HCT116 (cell line): Measurements from ENCODE around the gene WASF2. TPM values are rescaled to one million over a fixed set of nuclear protein-coding genes. Genes with fewer than 3 reads are reported as not detected.
A peak's percentile ranks its signal among the peaks of the same experiment; 100 is the strongest.

Experiments used
- ATAC-seq: fragments of 200-7000 bp; cut with Tn5 transposase; 2 replicates; pipeline ENCODE4 v1.9.1; 2020; ENCODE audit warnings: mild to moderate bottlenecking, moderate library complexity
- BruUV-seq: library from RNA; stranded (reverse); fragments of 400-500 nt; replicated peaks from 2 replicates; lab custom pipeline; 2021; lab: Mats Ljungman, UMichigan
- CTCF ChIA-PET: fragments of 300-600 bp; sonication (Branson Sonifier 250); formaldehyde crosslinking; loops from one replicate; lab custom pipeline; 2021; ENCODE audit warnings: antibody characterized with exemption; lab: Charles Lee
- POLR2A ChIA-PET: fragments of 300-600, 350-600 bp; sonication (Branson Sonifier 250); formaldehyde crosslinking; loops from one replicate; lab custom pipeline; 2021; ENCODE audit warnings: antibody characterized with exemption; lab: Charles Lee
- RAD21 ChIA-PET, 2 experiments: fragments of 300-600 bp; sonication (Branson Sonifier 250); formaldehyde crosslinking; loops; one replicate each; lab custom pipeline; 2023; ENCODE audit warnings: low total read pairs in 2 of 2; ENCODE audit not compliant: uncharacterized antibody in 2 of 2, unreplicated experiment in 2 of 2, low non-redundant PET in 1 of 2; lab: Charles Lee
- DNase-seq: peaks from one replicate; pipeline ENCODE4 v3.0.0-alpha.2; 2010; ENCODE audit warnings: low read depth, low spot score
- H2AFZ ChIP-seq: fragments of 200-600 bp; shearing (Covaris generic), sonication (generic); 2 replicates; pipeline ENCODE4 v1.6.1; 2017; ENCODE audit warnings: low read depth, mixed run types, mixed read lengths, antibody characterized with exemption, low read length; ENCODE audit not compliant: poor library complexity, severe bottlenecking
- H3K27ac ChIP-seq: 2 replicates; pipeline ENCODE4 v1.5.1; 2012; ENCODE audit warnings: low read depth, low read length
- H3K27me3 ChIP-seq: fragments of 200-600 bp; sonication (generic); 2 replicates; pipeline ENCODE4 v1.6.1; 2016; ENCODE audit warnings: mixed run types, low read length, mixed read lengths; ENCODE audit not compliant: insufficient read depth
- H3K36me3 ChIP-seq, 2 experiments: fragments of 200-500 bp in 1 of 2; fragments of 200-600 bp in 1 of 2; sonication (Bioruptor generic) in 1 of 2; sonication (generic) in 1 of 2; 2 replicates each; pipeline versions ENCODE4 v1.5.1 to v1.6.1; 2014 to 2016; ENCODE audit warnings: low read length in 2 of 2, inconsistent platforms in 1 of 2, mixed read lengths in 1 of 2, mixed run types in 1 of 2; ENCODE audit not compliant: insufficient read depth in 2 of 2, control insufficient read depth in 1 of 2
- H3K4me1 ChIP-seq, 2 experiments: fragments of 200-600 bp in 1 of 2; sonication (generic) in 1 of 2; 2 replicates each; pipeline versions ENCODE4 v1.5.1 to v1.6.1; 2012 to 2017; ENCODE audit warnings: low read length in 2 of 2, inconsistent platforms in 1 of 2, mild to moderate bottlenecking in 1 of 2, mixed read lengths in 1 of 2, mixed run types in 1 of 2, moderate library complexity in 1 of 2; ENCODE audit not compliant: insufficient read depth in 2 of 2, control insufficient read depth in 1 of 2
- H3K4me2 ChIP-seq: fragments of 200-600 bp; sonication (generic); 2 replicates; pipeline ENCODE4 v1.6.1; 2017; ENCODE audit warnings: mixed run types, low read length, mixed read lengths
- H3K4me3 ChIP-seq, 2 experiments: fragments of 200-600 bp in 1 of 2; sonication (generic) in 1 of 2; replicated peaks in 1 of 2; 2 replicates each; pipeline ENCODE4 v1.5.1; 2011 to 2016; ENCODE audit warnings: low read length in 2 of 2, control low read depth in 1 of 2, low read depth in 1 of 2, mild to moderate bottlenecking in 1 of 2, mixed read lengths in 1 of 2, mixed run types in 1 of 2
- H3K79me2 ChIP-seq: fragments of 200-600 bp; sonication (generic); 2 replicates; pipeline ENCODE4 v1.6.1; 2017; ENCODE audit warnings: mild to moderate bottlenecking, mixed run types, low read length, moderate library complexity, mixed read lengths; ENCODE audit not compliant: insufficient read depth
- H3K9ac ChIP-seq: fragments of 200-600 bp; sonication (generic); 2 replicates; pipeline ENCODE4 v1.6.1; 2016; ENCODE audit warnings: low read length, mixed read lengths
- H3K9me2 ChIP-seq: fragments of 200-600 bp; sonication (generic), shearing (Covaris generic); 2 replicates; pipeline ENCODE4 v1.6.1; 2017; ENCODE audit warnings: mixed run types, mild to moderate bottlenecking, moderate library complexity; ENCODE audit not compliant: insufficient read depth
- H3K9me3 ChIP-seq, 2 experiments: fragments of 200-500 bp in 1 of 2; fragments of 200-600 bp in 1 of 2; sonication (Bioruptor generic) in 1 of 2; sonication (generic) in 1 of 2; 2 replicates each; pipeline ENCODE4 v1.6.1; 2014 to 2017; ENCODE audit warnings: low read length in 2 of 2, mixed read lengths in 2 of 2, inconsistent platforms in 1 of 2, low read depth in 1 of 2, mild to moderate bottlenecking in 1 of 2, mixed run types in 1 of 2, moderate library complexity in 1 of 2; ENCODE audit not compliant: control insufficient read depth in 1 of 2, insufficient read depth in 1 of 2
- H4K20me1 ChIP-seq: fragments of 200-600 bp; sonication (generic), shearing (Covaris generic); 2 replicates; pipeline ENCODE4 v1.6.1; 2017; ENCODE audit warnings: mixed run types, mild to moderate bottlenecking, moderate library complexity; ENCODE audit not compliant: insufficient read depth
- EGR1 ChIP-seq: IDR thresholded peaks from 2 replicates; pipeline ENCODE4 v1.6.1; 2012; ENCODE audit warnings: low read depth
- ELF1 ChIP-seq: IDR thresholded peaks from 2 replicates; pipeline ENCODE4 v1.6.1; 2012; ENCODE audit warnings: low read depth, borderline replicate concordance
- EZH2 ChIP-seq: fragments of 200-600 bp; sonication (generic); IDR thresholded peaks from 2 replicates; pipeline ENCODE4 v1.6.1; 2017; ENCODE audit warnings: antibody characterized with exemption, mixed run types
- FOSL1 ChIP-seq: IDR thresholded peaks from 2 replicates; pipeline ENCODE4 v1.6.1; 2012; ENCODE audit warnings: low read depth
- MAX ChIP-seq: IDR thresholded peaks from 2 replicates; pipeline ENCODE4 v1.6.1; 2012
- SIN3A ChIP-seq: IDR thresholded peaks from 2 replicates; pipeline ENCODE4 v1.6.1; 2012; ENCODE audit warnings: low read depth
- SP1 ChIP-seq: IDR thresholded peaks from 2 replicates; pipeline ENCODE4 v1.6.1; 2012; ENCODE audit warnings: low read depth
- ZBTB33 ChIP-seq: IDR thresholded peaks from 2 replicates; pipeline ENCODE4 v1.6.1; 2011; ENCODE audit warnings: mild to moderate bottlenecking, low read length, moderate library complexity; ENCODE audit not compliant: insufficient replicate concordance; ENCODE audit errors: extremely low read depth
- ZFX ChIP-seq: fragments of 450-650 bp; IDR thresholded peaks from 2 replicates; pipeline ENCODE4 v1.6.1; 2017
- ZNF274 ChIP-seq: fragments of 200-500 bp; sonication (Bioruptor generic); IDR thresholded peaks from 2 replicates; pipeline ENCODE4 v1.6.1; 2014; ENCODE audit warnings: mild to moderate bottlenecking, low read depth, low read length, inconsistent platforms
- intact Hi-C: fragments of 100-400 bp; cut with micrococcal nuclease; formaldehyde crosslinking; loops from 2 replicates; pipeline ENCODE4 v1.10.0; 2022
- total RNA-seq: library from RNA; stranded (reverse); gene quantifications from one replicate; pipeline ENCODE4 v1.2.1, GENCODE V29; 2021; ENCODE audit not compliant: unreplicated experiment

WASF2 gene
- total RNA-seq, 1 experiment from 2014 or later: 111 TPM

GRCh38 chr1:27536767-27537166 is 46.8 kb upstream of the WASF2 start:
- intact Hi-C loops: no loop called here
- Histone ChIP-seq H3K9me3 (no peaks in the 10 kb centered on the region), H3K27ac (peak overlapping the region; percentile 91), H2AFZ (no peak overlapping the region), H3K4me3 (no peak overlapping the region), H3K9me2 (no peaks in the 10 kb centered on the region), H3K9ac (peak overlapping the region; percentile 70), H3K27me3 (no peaks in the 10 kb centered on the region), H4K20me1 (no peaks in the 10 kb centered on the region), H3K4me2 (peak overlapping the region; percentile 80), H3K36me3 (peaks cover 0 to 6% of the 10 kb centered on the region in 2 experiments; a peak in 1 of 4 replicates), H3K4me1 (peaks cover 56 to 67% of the 10 kb centered on the region in 2 experiments), H3K79me2 (peaks cover 24% of the 10 kb centered on the region)
- TF ChIP-seq FOSL1: no peak
- no peak for TF ChIP-seq ELF1
- TF ChIP-seq MAX: no peak
- TF ChIP-seq ZNF274: no peak
- TF ChIP-seq EZH2: no peak
- no peak for TF ChIP-seq SIN3A
- no peak for TF ChIP-seq ZFX
- no peak for TF ChIP-seq ZBTB33
- no peak for TF ChIP-seq EGR1
- TF ChIP-seq SP1: no peak
- no peak for ATAC-seq
- CTCF ChIA-PET: no interaction called here
- POLR2A ChIA-PET: no interaction called here
- BruUV-seq: no TSS peak
- no peak for DNase-seq
- RAD21 ChIA-PET: no interaction called here
